GM12874 (cell line): Measurements from ENCODE around the gene TRAPPC6A.

Experiments
- CTCF ChIP-seq: IDR thresholded peaks from 2 replicates; pipeline ENCODE4 v1.5.1; 2011; ENCODE audit warnings: low read depth, mild to moderate bottlenecking, control low read depth, low read length, moderate library complexity; ENCODE audit not compliant: insufficient read depth

The TRAPPC6A gene

GRCh38 chr19:45123440-45123850 is 54.6 kb downstream of the TRAPPC6A start:
- no peak for TF ChIP-seq CTCF

GRCh38 chr19:45122832-45123231 is 55.2 kb downstream of the TRAPPC6A start:
- TF ChIP-seq CTCF = no peak

GRCh38 chr19:45121827-45122345 is 56.2 kb downstream of the TRAPPC6A start:
- no peak for TF ChIP-seq CTCF

GRCh38 chr19:45119582-45119981 is 58.5 kb downstream of the TRAPPC6A start:
- TF ChIP-seq CTCF = no peak

- TF ChIP-seq CTCF = no peak
Observed at GRCh38 chr19:45118106-45118505, 59.9 kb downstream of the TRAPPC6A start.

GRCh38 chr19:45117671-45118070 is 60.4 kb downstream of the TRAPPC6A start:
- TF ChIP-seq CTCF = no peak

- no peak for TF ChIP-seq CTCF
Observed at GRCh38 chr19:45117167-45117594, 60.9 kb downstream of the TRAPPC6A start.
